Lower lobe of right lung (tissue), 2 donors: ENCODE data around the gene FBL. TPM values are rescaled to one million over a fixed set of nuclear protein-coding genes. Genes with fewer than 3 reads are reported as not detected.

Source experiments
- ATAC-seq, 2 donors: fragments of 200-7000 bp; cut with Tn5 transposase; one replicate each; pipeline ENCODE4 v1.9.1; 2020 to 2022; ENCODE audit warnings: mild to moderate bottlenecking in 2 of 2, moderate library complexity in 2 of 2
- DNase-seq: peaks from one replicate; pipeline ENCODE4 v3.0.0-alpha.2; 2020
- H3K27ac ChIP-seq: fragments of 200-600 bp; one replicate; pipeline ENCODE4 v1.8.0; 2022
- H3K27me3 ChIP-seq: fragments of 200-600 bp; one replicate; pipeline ENCODE4 v1.8.0; 2022; ENCODE audit warnings: low read depth
- H3K36me3 ChIP-seq: fragments of 200-600 bp; one replicate; pipeline ENCODE4 v1.8.0; 2022; ENCODE audit warnings: mild to moderate bottlenecking
- H3K4me1 ChIP-seq: fragments of 200-600 bp; one replicate; pipeline ENCODE4 v1.8.0; 2022
- H3K4me3 ChIP-seq: fragments of 200-600 bp; one replicate; pipeline ENCODE4 v1.8.0; 2022; ENCODE audit warnings: mild to moderate bottlenecking
- H3K9me3 ChIP-seq: fragments of 200-600 bp; one replicate; pipeline ENCODE4 v1.8.0; 2022
- intact Hi-C: fragments of 100-400 bp; cut with DNase I; formaldehyde crosslinking; loops from one replicate; pipeline ENCODE4 v1.11.0; 2022
- microRNA-seq: library from miRNA; unstranded; fragments of <30 nt; microRNA quantifications from one replicate; pipeline ENCODE4 v1.2.0, GENCODE V29; 2020; ENCODE audit warnings: borderline number of aligned reads
- total RNA-seq: library from RNA; stranded (reverse); fragmentation: NEBNext Ultra II Directional; extraction: Animal tissue kit (Norgen Biotek cat#: 25700); gene quantifications from one replicate; pipeline ENCODE4 v1.2.1, GENCODE V29; 2021
- TF ChIP-seq, protein P1 (sequence below): fragments of 200-600 bp; IDR thresholded peaks from one replicate; pipeline ENCODE4 v1.8.0; 2022; ENCODE audit warnings: antibody characterized with exemption, mild to moderate bottlenecking
- donor health status: DM: no; HTN: yes; CAD: no; lungs with severe emphysema.

The FBL gene
- total RNA-seq, 1 donor from 2014 or later: 117 TPM

DNA sequence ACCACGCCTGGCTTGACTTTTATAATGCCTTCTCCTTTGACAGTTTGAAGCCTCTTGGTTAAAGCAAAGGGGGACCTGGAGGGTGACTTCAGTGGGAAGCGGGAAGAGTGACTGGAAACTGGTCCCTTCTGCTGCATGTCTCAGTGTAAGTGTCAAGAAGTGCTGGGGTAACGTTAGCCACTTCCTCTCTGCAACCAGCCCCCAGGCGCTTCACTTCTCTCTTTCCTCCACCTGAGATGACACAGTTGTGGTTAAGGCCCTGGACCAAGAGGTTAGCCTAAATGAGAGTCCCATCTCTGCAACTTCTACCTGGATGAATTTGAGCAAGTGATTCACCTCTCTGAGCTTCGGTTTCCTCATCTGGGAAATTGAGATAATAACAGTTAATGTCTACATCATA lies 51.2 kb downstream of the FBL start:
- Histone ChIP-seq H3K27me3 (no peaks in the 10 kb centered on the region), H3K4me3 (no peak overlapping the region), H3K4me1 (peaks cover 6% of the 10 kb centered on the region), H3K27ac (no peak overlapping the region), H3K36me3 (no peaks in the 10 kb centered on the region), H3K9me3 (no peaks in the 10 kb centered on the region)
- DNase-seq (no peak), ATAC-seq (no peak)
- intact Hi-C loops: no loop called here
- TF ChIP-seq, protein P1, sequence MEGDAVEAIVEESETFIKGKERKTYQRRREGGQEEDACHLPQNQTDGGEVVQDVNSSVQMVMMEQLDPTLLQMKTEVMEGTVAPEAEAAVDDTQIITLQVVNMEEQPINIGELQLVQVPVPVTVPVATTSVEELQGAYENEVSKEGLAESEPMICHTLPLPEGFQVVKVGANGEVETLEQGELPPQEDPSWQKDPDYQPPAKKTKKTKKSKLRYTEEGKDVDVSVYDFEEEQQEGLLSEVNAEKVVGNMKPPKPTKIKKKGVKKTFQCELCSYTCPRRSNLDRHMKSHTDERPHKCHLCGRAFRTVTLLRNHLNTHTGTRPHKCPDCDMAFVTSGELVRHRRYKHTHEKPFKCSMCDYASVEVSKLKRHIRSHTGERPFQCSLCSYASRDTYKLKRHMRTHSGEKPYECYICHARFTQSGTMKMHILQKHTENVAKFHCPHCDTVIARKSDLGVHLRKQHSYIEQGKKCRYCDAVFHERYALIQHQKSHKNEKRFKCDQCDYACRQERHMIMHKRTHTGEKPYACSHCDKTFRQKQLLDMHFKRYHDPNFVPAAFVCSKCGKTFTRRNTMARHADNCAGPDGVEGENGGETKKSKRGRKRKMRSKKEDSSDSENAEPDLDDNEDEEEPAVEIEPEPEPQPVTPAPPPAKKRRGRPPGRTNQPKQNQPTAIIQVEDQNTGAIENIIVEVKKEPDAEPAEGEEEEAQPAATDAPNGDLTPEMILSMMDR: no peak

GRCh38 chr19:39792999-39793546 lies 53.1 kb downstream of the FBL start:
- Histone ChIP-seq H3K27ac (no peak overlapping the region), H3K36me3 (no peaks in the 10 kb centered on the region), H3K4me3 (peak overlapping the region; percentile 60), H3K4me1 (peaks cover 6% of the 10 kb centered on the region), H3K27me3 (no peaks in the 10 kb centered on the region), H3K9me3 (no peaks in the 10 kb centered on the region)
- TF ChIP-seq, protein P1: peak; percentile 92
- DNase-seq (peak; percentile 83), ATAC-seq (peak; percentile 94 to 98)
- intact Hi-C loops: no loop called here

- intact Hi-C loops: no loop called here
- TF ChIP-seq, protein P1: no peak
- Histone ChIP-seq H3K4me3 (no peak overlapping the region), H3K27me3 (peaks cover 19% of the 10 kb centered on the region), H3K9me3 (no peaks in the 10 kb centered on the region), H3K36me3 (no peaks in the 10 kb centered on the region), H3K27ac (no peak overlapping the region), H3K4me1 (peaks cover 5% of the 10 kb centered on the region)
- ATAC-seq: no peak
- no peak for DNase-seq
Observed at GRCh38 chr19:39788244-39788643, 57.9 kb downstream of the FBL start.

Small RNAs within 50 kb of the gene (microRNA-seq; reads per million reads assigned to microRNA genes)
- not detected for gene MIR6719

Other genes with a start within 250 kb of the FBL start
- gene LGALS13, start 243.9 kb downstream of the FBL start, total RNA-seq: not detected
- not detected for gene LGALS16, start 190.5 kb downstream of the FBL start, total RNA-seq
- not detected for gene LGALS14, start 141.9 kb downstream of the FBL start, total RNA-seq
- not detected for gene CLC, start 108.3 kb downstream of the FBL start, total RNA-seq
- not detected for gene LEUTX, start 67.5 kb downstream of the FBL start, total RNA-seq
- gene DYRK1B, start 12.2 kb downstream of the FBL start, total RNA-seq: 28.4 TPM
- gene FCGBP, start 88.3 kb upstream of the FBL start, total RNA-seq: 95.3 TPM
- 57.3 TPM for gene PSMC4, start 124.8 kb upstream of the FBL start, total RNA-seq
- gene ZNF546, start 150.7 kb upstream of the FBL start, total RNA-seq: 7.4 TPM
- gene ZNF780B, start 209.9 kb upstream of the FBL start, total RNA-seq: 27.1 TPM
- gene ZNF780A, start 244.6 kb upstream of the FBL start, total RNA-seq: 23.5 TPM